ENCODE measurements around the gene HAAO.

- TF ChIP-seq, protein P1, sequence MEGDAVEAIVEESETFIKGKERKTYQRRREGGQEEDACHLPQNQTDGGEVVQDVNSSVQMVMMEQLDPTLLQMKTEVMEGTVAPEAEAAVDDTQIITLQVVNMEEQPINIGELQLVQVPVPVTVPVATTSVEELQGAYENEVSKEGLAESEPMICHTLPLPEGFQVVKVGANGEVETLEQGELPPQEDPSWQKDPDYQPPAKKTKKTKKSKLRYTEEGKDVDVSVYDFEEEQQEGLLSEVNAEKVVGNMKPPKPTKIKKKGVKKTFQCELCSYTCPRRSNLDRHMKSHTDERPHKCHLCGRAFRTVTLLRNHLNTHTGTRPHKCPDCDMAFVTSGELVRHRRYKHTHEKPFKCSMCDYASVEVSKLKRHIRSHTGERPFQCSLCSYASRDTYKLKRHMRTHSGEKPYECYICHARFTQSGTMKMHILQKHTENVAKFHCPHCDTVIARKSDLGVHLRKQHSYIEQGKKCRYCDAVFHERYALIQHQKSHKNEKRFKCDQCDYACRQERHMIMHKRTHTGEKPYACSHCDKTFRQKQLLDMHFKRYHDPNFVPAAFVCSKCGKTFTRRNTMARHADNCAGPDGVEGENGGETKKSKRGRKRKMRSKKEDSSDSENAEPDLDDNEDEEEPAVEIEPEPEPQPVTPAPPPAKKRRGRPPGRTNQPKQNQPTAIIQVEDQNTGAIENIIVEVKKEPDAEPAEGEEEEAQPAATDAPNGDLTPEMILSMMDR (IDR thresholded peaks at IDR 0.05), result no peak
- no peak for TF ChIP-seq POLR2AphosphoS5 (IDR thresholded peaks at IDR 0.05; ENCODE audit: low read depth, low read length)
- no peak for TF ChIP-seq SIN3A (IDR thresholded peaks at IDR 0.05; ENCODE audit: borderline replicate concordance, insufficient read depth, low read depth, low read length)
- TF ChIP-seq REST (IDR thresholded peaks at IDR 0.05; ENCODE audit: insufficient read depth in 1 of 2, low read depth in 2 of 2, low read length in 1 of 2), result no peak
- no peak for TF ChIP-seq TCF7L2 (IDR thresholded peaks at IDR 0.05; ENCODE audit: low read depth, low read length)
These were observed 9.0 kb upstream of the HAAO start for GRCh38 chr2:42801381-42801780.
